Vagina (tissue), 2 donors: ENCODE measurements around the gene CPZ.

Experiments used
- POLR2A ChIP-seq, 2 donors: fragments of 450-650 bp; IDR thresholded peaks; one replicate each; pipeline ENCODE4 v1.6.1; 2017; ENCODE audit warnings: antibody characterized with exemption in 2 of 2, mild to moderate bottlenecking in 2 of 2, moderate library complexity in 2 of 2
- TF ChIP-seq, protein P1 (sequence below), 3 experiments: fragments of 450-650 bp in 2 of 3; fragments of 200-600 bp in 1 of 3; sonication (generic) in 1 of 3; IDR thresholded peaks; one replicate each; pipeline ENCODE4 v1.5.1; 2017 to 2019; ENCODE audit warnings: antibody characterized with exemption in 3 of 3, mild to moderate bottlenecking in 2 of 3, moderate library complexity in 2 of 3

GRCh38 chr4:8556341-8557150 lies 36.0 kb upstream of the CPZ start:
- TF ChIP-seq POLR2A (IDR thresholded peaks at IDR 0.05) = no peak
- TF ChIP-seq, protein P1, sequence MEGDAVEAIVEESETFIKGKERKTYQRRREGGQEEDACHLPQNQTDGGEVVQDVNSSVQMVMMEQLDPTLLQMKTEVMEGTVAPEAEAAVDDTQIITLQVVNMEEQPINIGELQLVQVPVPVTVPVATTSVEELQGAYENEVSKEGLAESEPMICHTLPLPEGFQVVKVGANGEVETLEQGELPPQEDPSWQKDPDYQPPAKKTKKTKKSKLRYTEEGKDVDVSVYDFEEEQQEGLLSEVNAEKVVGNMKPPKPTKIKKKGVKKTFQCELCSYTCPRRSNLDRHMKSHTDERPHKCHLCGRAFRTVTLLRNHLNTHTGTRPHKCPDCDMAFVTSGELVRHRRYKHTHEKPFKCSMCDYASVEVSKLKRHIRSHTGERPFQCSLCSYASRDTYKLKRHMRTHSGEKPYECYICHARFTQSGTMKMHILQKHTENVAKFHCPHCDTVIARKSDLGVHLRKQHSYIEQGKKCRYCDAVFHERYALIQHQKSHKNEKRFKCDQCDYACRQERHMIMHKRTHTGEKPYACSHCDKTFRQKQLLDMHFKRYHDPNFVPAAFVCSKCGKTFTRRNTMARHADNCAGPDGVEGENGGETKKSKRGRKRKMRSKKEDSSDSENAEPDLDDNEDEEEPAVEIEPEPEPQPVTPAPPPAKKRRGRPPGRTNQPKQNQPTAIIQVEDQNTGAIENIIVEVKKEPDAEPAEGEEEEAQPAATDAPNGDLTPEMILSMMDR (IDR thresholded peaks at IDR 0.05) = no peak
